EL (cell line): ENCODE data around the gene DLGAP4.

ENCODE experiments used
- DNase-seq: peaks from one replicate; pipeline ENCODE4 v3.0.0-alpha.2; 2016

The DLGAP4 gene

GRCh38 chr20:36425166-36425565 lies 119.0 kb downstream of the DLGAP4 start:
- no peak for DNase-seq

DNA sequence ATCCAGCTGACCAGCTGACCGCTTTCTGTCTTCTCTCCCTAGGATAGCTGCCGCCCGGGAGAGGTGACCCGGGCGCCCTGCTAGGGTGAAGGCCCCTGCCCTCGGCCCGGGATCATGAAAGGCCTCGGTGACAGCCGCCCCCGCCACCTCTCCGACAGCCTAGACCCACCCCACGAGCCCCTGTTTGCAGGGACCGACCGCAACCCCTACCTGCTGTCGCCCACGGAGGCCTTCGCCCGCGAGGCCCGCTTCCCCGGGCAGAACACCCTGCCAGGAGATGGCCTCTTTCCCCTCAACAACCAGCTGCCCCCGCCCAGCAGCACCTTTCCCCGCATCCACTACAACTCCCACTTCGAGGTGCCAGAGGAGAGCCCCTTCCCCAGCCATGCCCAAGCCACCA lies 125.5 kb downstream of the DLGAP4 start:
- no peak for DNase-seq

DNA sequence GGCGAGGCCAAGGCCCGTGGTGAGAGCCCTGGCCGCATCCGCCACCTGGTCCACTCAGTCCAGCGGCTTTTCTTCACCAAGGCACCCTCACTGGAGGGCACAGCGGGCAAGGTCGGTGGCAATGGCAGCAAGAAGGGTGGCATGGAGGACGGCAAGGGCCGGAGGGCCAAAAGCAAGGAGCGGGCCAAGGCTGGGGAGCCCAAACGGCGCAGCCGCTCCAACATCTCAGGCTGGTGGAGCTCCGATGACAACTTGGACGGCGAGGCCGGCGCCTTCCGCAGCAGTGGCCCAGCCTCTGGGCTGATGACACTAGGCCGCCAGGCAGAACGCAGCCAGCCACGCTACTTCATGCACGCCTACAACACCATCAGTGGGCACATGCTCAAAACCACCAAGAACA lies 126.0 kb downstream of the DLGAP4 start:
- DNase-seq = no peak

GRCh38 chr20:36434383-36434782 lies 128.2 kb downstream of the DLGAP4 start:
- DNase-seq = no peak

GRCh38 chr20:36435124-36435523 lies 129.0 kb downstream of the DLGAP4 start:
- DNase-seq = no peak

DNA sequence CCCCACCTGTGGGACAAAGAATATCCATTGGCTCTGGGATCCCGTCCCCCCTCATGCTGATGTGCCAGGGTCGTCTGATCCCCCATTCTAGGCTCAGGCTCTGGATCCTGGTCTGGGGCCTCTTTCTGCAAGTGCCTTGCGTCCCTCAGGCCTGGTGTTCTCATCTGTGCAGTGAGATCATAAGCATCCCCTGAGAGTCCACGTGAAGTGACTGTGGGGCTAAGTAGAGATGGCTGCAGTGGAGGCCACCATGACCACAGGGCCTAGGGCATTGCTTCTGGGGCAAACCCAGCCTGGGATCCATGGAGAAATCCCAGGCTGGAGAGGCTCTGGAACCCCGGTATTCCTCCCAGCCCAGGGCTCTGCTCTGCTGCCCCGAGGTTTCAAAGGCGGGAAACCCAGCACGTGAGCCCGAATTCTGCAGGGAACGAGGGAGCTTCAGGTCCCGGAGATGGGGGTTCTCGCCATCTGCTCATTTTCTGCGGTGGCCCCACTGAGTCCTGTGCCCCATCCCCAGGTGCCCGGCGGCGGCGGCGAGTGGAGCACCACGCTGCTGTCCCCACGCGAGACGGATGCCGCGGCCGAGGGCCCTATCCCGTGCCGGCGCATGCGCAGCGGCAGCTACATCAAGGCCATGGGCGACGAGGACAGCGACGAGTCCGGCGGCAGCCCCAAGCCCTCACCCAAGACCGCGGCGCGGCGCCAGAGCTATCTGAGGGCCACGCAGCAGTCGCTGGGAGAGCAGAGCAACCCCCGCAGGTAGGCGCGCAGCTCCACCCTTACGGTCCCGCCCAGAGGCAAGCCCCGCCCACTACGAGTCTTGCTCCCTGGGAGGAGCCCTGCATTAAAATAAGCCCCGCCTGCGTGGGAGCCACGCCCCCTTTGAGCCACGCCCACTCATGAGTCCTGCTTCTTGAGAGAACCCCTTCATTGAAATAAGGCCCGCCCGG lies 129.7 kb downstream of the DLGAP4 start:
- peak; percentile 56 for DNase-seq

DNA sequence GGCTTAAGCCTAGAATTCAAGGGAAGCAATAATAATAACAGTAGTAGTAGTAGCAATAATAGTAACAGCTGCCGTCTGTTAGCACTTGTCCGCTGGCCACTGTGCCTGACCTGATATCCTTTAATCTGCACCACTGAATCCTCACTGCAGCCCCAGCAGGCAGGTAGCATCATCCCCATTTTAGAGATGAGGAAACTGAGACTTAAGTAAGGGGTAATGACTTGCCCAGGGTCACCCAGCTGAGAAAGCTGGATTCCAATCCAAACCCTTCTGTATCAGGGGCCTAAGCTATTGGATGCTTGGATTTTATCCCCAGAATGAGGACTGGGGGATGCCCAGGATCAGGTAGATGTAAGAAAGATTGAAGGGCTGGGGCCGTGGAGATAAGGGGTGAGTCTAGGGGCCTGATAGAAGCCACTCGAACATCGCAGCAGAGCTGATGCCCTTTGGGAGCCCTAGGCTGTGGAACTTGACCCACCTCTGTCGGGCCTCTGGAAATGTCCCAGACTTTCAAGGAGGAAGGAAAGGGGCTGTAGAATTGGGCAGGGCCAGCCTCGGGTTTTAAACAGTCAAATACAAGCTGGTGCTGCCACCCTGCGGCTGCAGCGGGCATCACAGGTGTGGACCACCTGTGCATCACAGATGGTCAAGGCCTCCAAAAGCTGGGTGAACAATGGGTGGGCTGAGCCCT lies 133.0 kb downstream of the DLGAP4 start:
- DNase-seq = peak; percentile 60

DNA sequence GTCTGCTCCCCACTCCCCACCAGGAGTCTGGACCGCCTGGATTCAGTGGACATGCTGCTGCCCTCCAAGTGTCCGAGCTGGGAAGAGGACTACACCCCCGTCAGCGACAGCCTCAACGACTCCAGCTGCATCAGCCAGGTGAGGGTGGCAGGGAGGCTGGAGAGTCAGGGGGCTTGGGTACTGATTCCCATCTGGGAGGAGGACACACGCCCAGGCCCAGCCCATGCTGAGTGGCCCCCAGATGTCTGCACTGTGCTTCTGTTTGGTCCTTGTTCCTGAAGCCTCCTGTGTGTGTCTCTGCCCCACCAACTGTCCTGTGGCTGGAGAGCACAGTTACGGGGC lies 133.6 kb downstream of the DLGAP4 start:
- no peak for DNase-seq

GRCh38 chr20:36440370-36441026 lies 134.4 kb downstream of the DLGAP4 start:
- DNase-seq = no peak

GRCh38 chr20:36441027-36441414 lies 134.9 kb downstream of the DLGAP4 start:
- no peak for DNase-seq

DNA sequence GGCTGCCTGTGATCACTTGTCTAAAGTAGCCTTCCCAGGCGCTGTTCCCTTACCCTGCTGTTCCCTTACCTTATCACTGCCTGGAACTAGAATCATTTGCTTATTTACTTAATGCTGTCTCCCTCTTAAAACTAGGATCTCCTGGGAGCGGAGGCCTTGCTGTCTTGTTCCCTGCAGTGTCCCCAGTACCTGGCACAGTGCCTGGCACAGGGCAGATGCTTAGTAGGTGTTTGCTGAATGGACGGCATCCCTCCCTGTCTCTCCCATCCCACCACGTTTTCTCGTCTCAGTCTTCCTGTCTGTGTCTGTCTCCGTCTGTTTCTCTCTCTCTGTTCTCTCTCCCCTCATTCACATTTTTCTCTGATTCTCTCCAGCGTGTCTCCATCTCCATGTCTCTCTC lies 135.3 kb downstream of the DLGAP4 start:
- no peak for DNase-seq

DNA sequence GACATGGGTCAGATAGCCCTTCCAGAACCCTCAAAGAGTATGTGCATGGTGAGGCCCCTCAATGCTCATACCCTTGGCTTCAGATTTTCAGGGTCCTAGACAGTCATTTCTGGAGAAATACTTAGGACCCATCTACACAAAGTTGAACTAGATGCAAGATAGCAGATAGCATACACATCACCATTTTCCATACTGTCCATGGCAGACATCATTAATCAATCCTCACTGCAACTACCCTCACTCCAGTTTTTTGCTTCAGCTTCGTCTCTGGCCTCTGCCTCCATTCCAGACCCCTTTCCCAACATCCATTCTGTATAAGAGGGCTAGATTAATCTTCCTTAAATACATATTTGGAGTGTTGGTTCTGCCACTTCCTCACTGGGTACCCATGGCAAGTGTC lies 139.7 kb downstream of the DLGAP4 start:
- no peak for DNase-seq

DNA sequence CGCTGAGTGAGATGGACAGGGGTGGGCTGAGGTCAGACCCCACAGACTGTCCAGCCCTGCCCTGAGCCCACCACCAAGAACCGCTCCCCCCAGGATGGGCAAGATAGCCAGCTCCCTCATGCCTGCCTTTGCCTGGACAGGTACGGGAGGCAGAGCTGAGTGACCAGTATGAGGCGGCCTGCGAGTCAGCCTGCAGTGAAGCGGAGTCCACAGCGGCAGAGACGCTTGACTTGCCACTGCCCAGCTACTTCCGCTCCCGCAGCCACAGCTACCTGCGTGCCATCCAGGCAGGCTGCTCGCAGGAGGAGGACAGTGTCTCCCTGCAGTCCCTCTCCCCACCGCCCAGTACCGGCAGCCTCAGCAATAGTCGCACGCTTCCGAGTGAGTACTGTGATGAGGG lies 140.4 kb downstream of the DLGAP4 start:
- DNase-seq = no peak

- no peak for DNase-seq
These were observed 141.0 kb downstream of the DLGAP4 start for GRCh38 chr20:36447101-36447500.

DNA sequence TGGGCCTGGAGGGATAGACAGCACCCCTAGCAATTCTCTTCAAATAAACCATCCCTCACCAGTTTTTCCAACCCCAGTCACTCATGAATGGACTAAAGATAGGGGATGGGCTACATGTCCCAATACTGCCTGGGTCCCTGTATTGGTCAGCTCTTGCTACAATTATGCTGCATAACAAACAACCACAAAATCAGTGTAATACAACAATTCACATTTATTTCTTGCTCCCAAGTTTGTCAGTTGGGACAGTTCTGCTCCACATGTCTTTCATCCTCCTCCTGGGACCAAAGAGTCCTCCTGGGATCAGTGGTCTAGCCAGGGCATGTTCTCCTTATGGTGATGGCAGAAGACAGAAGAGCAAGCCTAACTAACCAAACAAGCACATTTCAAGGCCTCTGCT lies 143.5 kb downstream of the DLGAP4 start:
- DNase-seq = no peak

GRCh38 chr20:36454332-36454697 lies 148.2 kb downstream of the DLGAP4 start:
- no peak for DNase-seq

DNA sequence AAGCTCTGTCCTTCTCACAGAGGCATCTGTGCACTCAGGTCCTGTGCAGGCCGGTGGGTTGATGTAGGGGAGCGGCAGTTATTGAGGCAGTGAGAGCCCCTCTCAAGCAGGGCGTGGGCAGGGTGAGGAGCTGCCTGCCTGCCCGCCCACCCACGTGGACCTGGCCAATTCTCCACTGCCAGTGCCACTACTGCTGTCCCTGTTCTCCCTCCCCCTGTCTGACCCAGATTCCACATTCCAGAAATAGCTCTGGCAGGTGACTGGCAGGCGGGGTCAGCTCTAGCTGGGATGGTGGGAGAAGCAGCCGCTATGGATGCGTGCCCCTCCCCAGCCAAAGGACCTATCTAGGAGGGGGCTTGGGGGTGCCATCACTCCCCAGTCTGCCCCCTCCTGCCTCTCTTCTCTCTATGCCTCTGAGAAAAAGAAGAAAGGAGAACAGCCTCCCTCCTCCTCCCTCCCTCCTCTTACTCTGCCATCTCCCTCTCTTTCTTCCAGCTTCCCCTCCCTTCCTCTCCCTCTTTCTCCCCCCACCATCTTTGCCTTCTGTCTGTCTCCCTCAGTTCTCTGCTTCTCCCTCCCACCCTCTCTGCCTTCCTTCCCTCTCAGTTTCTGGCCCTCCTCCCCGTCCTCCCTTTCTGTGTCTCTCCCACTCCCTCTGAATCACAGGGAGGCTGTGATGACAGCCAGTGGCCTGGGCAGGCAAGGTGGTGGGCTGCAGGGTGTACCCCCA lies 148.7 kb downstream of the DLGAP4 start:
- DNase-seq = no peak

- DNase-seq = no peak
These were observed 150.0 kb downstream of the DLGAP4 start for GRCh38 chr20:36455972-36456625.

- peak; percentile 92 for DNase-seq
These were observed 154.8 kb downstream of the DLGAP4 start for GRCh38 chr20:36460648-36461599.

DNA sequence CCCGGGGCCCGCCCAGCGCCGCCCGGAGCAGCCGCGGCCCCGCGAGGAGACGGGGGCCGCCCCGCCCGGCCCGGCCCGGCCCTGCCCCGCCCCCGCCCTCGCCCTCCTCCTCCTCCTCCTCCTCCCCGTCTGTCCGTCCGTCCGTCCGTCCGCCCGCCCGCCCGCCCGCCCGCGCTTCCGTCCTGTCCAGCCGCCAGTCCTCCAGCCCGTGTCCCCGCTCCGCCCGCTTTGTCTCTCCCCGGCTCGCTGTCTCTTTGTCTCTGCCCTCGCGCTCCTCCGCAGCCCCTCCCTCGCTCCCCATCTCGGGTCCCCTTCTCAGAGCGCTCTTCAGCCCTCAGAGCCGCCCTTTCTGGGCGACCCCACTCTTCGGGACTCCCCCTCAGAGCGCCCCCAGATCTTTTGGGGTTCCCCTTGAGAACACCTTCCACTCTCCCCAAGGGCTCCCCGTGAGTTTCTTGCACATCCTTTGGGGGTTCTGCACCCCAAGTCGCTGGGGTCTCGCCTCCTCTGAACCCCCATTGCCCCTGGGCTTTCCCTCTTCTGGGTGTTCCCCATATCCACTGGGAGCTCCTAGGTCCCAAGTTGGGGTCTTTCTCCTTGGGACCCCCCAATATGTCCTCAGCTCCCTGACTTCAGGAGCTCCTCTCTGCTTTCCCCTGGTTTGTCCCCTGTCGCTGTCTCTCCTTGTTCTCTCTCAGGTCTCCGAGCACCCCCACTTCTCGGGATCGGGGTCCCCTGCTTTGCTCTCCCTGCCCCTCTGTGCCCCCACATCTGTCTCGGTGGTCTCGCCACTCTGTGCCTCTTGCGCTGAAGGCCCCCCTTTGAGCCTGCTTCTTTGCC lies 155.7 kb downstream of the DLGAP4 start:
- peak; percentile 62 for DNase-seq
